SK-N-SH (cell line): ENCODE measurements around the gene MSL3B.

ENCODE experiments used
- CHD2 ChIP-seq: fragments of 150-350 bp; IDR thresholded peaks from 2 replicates; pipeline ENCODE4 v1.6.1; 2018; ENCODE audit warnings: low read length; ENCODE audit not compliant: partially characterized antibody
- EP300 ChIP-seq, 2 experiments: IDR thresholded peaks; 2 replicates each; pipeline versions ENCODE4 v1.4.0 to v1.6.1; 2012; ENCODE audit warnings: borderline replicate concordance in 1 of 2, low read depth in 1 of 2, low read length in 1 of 2
- NRF1 ChIP-seq: IDR thresholded peaks from 2 replicates; pipeline ENCODE4 v1.6.1; 2012; ENCODE audit warnings: low read depth, mild to moderate bottlenecking, low read length
- RFX5 ChIP-seq: IDR thresholded peaks from 2 replicates; pipeline ENCODE4 v1.6.1; 2012; ENCODE audit warnings: mild to moderate bottlenecking, improper control_type of control experiment, low read length
- TCF12 ChIP-seq: IDR thresholded peaks from 2 replicates; pipeline ENCODE4 v1.4.0; 2012
- TF ChIP-seq, protein P1 (sequence below): fragments of 200-600 bp; sonication (generic); IDR thresholded peaks from 2 replicates; pipeline ENCODE4 v1.6.1; 2017; ENCODE audit warnings: antibody characterized with exemption, mild to moderate bottlenecking, moderate library complexity
- TF ChIP-seq, protein P2 (sequence below): IDR thresholded peaks from 2 replicates; pipeline ENCODE4 v1.4.0; 2012; ENCODE audit warnings: low read depth, borderline replicate concordance
- TF ChIP-seq, protein P3 (sequence below): IDR thresholded peaks from 2 replicates; pipeline ENCODE4 v1.4.0; 2012; ENCODE audit warnings: low read depth, borderline replicate concordance

GRCh38 chr2:233901884-233902283 lies 33.7 kb upstream of the MSL3B start:
- TF ChIP-seq, protein P1, sequence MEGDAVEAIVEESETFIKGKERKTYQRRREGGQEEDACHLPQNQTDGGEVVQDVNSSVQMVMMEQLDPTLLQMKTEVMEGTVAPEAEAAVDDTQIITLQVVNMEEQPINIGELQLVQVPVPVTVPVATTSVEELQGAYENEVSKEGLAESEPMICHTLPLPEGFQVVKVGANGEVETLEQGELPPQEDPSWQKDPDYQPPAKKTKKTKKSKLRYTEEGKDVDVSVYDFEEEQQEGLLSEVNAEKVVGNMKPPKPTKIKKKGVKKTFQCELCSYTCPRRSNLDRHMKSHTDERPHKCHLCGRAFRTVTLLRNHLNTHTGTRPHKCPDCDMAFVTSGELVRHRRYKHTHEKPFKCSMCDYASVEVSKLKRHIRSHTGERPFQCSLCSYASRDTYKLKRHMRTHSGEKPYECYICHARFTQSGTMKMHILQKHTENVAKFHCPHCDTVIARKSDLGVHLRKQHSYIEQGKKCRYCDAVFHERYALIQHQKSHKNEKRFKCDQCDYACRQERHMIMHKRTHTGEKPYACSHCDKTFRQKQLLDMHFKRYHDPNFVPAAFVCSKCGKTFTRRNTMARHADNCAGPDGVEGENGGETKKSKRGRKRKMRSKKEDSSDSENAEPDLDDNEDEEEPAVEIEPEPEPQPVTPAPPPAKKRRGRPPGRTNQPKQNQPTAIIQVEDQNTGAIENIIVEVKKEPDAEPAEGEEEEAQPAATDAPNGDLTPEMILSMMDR = no peak
- no peak for TF ChIP-seq RFX5
- TF ChIP-seq TCF12 = no peak
- TF ChIP-seq, protein P2, sequence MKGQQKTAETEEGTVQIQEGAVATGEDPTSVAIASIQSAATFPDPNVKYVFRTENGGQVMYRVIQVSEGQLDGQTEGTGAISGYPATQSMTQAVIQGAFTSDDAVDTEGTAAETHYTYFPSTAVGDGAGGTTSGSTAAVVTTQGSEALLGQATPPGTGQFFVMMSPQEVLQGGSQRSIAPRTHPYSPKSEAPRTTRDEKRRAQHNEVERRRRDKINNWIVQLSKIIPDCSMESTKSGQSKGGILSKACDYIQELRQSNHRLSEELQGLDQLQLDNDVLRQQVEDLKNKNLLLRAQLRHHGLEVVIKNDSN = no peak
- no peak for TF ChIP-seq NRF1
- no peak for TF ChIP-seq CHD2
- TF ChIP-seq EP300 (IDR thresholded peaks at IDR 0.05; ENCODE audit: borderline replicate concordance in 1 of 2, low read depth in 1 of 2, low read length in 1 of 2) = no peak
- TF ChIP-seq, protein P3, sequence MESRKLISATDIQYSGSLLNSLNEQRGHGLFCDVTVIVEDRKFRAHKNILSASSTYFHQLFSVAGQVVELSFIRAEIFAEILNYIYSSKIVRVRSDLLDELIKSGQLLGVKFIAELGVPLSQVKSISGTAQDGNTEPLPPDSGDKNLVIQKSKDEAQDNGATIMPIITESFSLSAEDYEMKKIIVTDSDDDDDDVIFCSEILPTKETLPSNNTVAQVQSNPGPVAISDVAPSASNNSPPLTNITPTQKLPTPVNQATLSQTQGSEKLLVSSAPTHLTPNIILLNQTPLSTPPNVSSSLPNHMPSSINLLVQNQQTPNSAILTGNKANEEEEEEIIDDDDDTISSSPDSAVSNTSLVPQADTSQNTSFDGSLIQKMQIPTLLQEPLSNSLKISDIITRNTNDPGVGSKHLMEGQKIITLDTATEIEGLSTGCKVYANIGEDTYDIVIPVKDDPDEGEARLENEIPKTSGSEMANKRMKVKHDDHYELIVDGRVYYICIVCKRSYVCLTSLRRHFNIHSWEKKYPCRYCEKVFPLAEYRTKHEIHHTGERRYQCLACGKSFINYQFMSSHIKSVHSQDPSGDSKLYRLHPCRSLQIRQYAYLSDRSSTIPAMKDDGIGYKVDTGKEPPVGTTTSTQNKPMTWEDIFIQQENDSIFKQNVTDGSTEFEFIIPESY = no peak
